Stimulated activated CD4-positive, alpha-beta T cell treated with anti-CD3 and anti-CD28 coated beads, Interleukin-15, amount 100 ng/mL, for 48 hours (primary cell): Measurements from ENCODE around the gene CYP4A22.
"Not testable (repeated sequence)": the region's sequence is repeated elsewhere in the genome, so short reads cannot be mapped to it uniquely, and the experiment has no call there.

Source experiments
- DNase-seq, 2 donors: peaks; one replicate each; pipeline ENCODE4 v3.0.0-alpha.2; 2020; ENCODE audit warnings: low read depth in 2 of 2

Gene CYP4A22

DNA sequence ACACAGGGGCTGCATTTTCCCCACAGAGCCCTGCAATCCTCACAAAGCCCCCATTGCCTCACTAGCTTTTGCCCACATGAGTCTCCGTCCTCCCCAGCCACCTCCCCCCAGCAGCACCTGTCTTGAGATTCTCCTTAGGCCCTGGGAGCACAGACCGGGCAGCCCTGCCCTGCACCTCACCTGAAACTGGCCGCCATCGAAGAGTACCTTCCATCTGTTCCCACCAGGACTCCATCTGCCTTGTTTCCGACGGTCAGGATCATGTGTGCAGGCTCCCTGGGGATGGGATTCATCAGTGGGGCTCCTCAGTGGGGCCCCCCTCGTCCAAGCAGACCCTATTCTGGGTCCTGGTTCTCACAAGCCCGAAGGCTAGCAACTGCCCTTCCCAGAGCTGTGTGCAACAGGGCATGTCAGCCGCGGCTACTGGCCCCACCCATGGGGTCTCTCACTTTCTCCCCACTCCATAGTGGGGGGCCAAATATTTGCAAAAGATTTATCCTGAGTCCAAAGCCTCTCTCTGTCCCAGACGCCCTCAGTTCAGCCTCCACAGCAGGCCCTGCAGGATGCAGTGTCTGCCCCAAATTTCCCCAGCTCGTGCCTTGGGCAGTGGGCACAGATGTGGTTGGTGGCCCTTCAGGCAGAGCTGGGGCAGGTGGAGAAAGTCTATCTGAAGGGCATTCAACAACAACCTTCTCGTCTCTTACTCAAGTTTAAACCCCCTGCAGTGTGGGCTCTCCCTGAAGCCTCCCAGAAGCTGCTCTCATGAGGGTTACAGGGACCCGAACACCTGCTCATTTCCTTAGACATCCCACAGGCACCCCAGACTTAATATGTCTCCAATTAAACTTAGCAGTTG lies 47.8 kb downstream of the CYP4A22 start:
- no peak for DNase-seq

DNA sequence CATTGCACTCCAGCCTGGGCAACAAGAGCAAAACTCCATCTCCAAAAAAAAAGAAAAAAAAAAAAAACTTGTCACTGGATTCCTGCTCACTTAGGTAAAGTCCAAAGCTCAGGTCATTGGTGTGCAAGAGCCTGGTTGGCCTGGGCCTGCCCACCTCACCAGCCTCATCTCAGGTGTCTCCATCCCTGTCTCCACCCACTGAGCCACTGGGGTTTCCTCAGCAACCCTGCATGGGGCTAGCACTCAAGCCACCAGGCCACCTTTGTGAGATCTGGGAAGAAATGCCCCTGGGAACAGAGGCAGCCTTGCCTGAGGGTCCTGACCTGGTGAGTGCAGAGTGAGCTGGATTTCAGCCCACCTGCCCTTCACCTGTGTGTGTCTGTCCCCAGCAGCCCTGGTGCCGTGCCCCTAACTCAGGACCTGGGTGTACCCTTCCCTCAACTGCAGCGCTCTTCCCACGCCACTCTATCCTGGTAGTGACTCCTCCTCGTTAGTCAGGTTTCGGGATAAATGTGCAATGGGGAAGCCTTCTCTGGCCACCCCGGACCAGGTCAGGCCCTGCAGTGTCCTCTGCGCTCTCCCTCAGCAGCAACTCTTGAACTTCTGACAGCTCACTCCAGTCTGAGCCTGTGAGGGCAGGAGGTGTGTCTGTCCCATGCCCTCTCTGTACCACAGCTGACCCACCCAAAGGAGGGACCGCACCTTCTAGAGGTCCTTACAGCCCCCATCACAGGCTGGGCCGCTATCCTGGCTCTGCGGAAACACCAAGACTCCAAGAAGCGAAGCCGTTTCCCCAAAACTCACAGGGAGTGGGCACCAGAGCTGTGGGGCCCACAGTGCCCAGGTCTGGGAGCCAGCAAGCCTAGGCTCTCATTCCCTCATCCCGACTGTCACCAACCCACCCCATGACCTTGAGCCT lies 49.3 kb downstream of the CYP4A22 start:
- DNase-seq: no peak

DNA sequence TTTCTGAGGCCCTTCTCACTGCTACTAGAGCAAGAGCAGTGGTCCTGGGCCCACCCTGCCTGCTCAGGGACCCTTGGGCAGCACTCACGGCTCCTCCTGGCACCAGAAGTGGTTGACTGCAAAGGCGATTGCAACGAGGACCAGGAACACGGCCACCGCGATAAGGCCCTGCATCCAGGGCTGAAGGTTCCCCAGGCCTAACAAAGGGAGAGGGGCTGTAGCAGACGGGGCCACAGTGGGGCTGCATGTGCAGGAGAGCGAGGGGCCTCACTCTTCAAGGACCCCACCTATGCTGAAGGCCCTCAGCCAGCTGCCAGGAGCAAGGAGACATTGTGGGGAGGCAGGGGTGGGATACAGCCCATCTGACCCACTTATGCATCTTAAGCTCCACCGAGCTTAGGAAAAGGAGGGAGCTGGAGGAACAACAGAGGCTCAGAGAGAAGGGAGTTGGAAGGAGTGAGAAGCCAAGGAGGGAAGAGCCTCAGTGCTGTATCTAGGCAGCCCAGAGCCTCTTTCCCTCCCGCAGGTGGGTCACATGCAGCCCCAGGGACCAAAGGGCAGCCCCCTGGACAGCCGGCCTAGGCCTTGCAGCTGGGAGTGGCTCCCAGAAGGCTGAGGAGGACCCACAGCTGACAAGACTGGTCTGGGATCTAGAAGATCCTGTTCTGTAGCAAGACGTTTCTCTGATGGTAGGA lies 50.1 kb downstream of the CYP4A22 start:
- no peak for DNase-seq

DNA sequence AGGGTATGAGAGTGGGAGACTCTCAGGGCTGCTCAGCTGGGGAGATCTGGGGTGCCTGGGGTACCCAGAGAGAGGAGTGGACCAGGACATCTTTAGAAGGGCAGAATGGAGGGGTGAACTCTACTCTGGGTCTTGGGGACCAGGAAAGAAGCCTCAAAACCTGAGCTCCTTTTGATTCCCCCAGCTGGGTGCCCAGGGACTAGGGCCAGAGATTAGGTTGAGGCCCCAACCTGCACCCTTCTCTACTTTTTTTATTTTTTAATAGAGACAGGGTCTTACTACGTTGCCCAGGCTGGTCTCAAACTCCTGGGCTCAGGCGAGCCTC lies 50.6 kb downstream of the CYP4A22 start:
- DNase-seq: no peak

DNA sequence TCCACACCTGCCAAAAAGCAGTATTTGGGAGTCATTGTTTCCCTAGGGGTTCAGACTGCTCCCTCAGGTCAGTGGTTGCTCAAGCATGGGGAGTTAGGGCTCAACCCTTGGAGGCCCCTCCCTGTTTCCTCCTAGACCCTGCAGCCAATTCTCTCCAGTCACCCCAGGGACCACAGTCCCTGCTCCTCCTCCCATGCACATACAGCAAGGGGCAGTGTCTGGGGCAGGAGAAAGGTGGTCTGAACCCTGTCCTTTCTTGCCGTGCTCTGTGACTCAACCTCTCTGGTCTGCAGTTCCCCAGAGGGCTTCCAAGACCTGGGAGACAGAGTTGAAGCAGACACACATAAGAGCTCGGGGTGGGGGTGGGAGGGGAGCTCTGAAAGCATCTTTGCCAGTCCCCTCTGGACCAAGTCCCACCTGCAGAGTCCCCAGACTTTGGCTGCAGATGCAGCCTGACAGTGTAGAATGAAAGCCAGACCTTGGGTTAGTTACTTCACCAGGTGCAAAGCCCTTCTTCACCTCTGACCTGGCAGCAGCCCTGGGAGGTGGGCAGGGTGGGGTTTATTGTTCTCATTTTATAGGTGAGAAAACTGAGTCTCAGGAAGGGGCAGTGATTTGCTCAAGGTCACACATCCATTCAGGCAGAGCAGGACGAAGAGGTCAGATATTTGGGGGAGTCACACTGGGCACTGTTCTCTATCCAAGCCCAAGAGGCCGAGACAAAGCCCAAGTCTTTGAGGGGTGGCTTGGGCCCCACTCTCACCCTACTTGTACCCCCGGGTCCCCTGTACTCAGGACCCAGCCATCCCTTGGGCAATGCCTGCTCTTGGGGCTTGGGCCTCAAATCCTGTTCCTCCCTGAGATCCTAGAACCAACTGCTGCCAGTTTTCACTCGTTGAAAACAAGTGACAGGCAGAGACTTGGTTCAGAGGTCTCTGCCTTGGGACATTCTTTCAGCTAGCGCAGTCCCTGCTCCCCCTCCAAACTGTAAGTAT lies 51.8 kb downstream of the CYP4A22 start:
- no peak for DNase-seq

DNA sequence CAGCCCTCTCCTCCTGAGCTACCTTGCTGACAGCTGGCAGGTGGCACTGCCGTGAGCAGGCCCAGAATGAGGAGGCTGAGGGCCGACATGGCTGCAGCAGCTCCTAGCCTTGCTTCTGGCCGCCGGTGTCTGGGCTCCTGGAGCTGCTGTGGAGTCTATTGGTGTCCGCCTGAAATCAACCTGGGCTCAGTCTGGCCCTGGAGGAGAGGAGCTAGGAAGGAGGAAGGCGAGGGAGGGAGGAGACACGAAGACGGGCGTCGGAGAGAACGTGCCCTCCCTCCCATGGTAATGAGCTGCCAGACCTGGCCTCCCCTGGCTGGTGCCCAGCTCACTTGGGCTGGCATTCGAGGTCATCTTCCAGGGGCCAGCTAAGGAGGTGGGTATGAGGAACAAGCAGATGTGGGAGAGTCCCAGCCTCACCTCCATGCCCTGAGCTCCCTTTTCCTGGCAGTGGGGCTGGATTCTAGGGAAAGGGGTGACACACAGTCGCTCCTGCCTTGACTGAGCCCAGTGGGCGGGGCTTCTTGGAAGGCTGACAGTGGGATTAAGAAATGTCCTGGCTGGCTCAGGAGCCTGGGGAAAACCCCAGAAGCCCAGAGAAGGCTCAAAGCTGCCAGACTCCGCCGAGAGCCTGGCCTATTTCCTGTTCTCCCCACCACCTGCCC lies 52.7 kb downstream of the CYP4A22 start, which contains the start of gene PDZK1IP1:
PDZK1IP1 (minus strand) TSS at position 193 of the 665 bp plus-strand sequence; CDS start at position 89, 104 bp downstream.
- no peak for DNase-seq

DNA sequence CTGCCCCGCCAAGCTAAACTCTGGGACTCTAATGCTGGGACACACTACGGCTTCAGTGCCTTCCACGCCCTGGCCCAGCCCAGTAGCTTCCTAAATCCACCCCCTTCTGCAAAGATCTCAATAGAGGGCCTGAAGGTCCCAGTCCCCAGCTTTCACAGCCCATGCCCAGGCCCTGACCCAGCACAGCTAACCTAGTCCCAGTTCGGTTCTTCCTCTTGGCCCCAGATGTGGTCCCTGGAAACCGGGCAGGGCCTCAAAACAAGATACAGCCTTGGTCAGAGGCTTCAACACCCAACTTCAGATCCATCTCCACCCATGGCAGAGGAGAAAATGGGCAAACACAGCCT lies 53.2 kb downstream of the CYP4A22 start:
- no peak for DNase-seq

DNA sequence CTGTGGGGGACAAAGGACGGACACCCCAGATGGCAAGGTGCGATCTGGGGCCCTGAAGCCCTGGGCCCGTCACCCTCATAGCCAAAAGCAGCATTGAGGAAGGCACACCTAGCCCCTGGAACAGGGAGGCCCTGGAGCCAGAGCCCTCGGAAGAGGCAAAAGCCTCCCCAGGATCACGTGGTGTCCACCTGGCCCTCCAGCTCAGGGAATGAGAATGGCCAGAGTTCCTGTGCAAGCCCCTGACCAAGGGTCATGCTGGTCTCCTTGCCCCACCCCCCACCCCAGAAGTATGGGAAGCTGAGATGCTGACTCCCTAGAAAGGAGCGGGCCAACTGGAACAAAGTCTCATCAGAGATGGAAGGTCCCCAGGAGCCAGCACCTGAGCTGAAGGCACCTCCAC lies 53.6 kb downstream of the CYP4A22 start:
- no peak for DNase-seq

DNA sequence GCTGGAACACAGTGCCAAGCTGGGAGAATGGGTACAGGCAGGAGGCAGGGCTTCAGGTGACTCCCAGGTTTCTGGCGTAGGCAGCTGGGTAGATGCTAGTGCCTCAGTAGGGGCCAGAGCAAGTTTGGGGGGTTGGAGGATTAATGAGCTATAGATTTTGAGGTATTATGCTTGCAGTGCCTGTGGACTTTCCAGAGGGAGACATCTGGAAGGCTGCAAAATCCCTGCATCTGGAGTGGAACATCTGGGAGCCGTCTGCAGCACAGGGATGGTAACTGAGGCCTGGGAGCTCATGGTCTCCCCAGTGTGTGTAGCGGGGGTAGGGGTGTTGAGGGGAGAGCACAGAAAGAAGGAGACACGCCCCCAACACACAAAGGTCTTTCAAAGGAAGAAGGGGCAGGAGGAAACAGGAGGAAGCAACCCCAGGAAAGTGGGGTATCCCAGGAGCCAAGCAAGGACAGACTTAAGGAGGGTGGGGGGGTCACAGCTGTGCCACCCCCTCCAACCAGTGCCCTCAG lies 54.8 kb downstream of the CYP4A22 start:
- no peak for DNase-seq

DNA sequence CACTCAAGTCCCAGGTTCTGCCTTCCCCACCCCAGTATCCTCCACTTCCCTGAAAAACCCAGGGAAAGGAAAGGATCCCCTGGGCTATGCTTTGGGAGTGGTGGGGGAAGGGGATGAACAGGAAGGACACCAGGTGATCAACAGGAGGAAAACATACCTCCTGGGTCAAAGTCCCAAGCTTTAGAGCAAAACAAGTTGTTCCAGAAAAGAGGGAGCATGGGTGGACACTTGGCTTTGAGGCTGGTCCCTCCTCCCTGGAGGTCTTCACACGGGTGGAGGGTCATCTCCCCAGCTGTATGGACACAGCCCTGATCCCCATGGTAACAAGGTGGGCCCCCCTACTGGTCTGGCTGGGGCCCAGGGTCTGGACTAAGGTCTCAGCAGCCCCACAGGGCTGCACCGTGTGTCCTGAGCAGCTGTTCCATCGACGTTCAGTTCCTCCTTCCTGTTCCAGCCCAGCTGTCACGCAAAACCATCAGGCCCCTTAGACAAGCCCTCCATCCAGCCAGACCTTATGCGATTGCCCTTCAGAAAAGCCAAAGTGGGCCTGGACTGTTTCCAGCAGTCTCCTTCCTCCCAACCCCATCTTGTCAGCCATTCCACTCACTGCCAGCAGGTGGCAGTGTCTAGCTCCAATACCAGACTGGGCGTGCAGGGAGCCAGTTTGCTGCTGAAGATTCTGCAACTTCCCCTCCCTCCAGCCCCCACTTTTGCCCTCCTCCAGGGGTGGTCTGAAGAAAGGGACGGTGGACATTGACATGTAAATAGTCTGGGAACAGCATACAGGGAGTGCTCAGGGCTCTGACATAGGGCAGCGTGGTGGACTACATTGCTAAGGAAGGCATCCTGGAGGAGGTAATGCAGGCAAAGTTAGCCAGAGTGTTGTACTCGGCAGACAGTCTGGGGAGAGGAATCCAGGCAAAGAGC lies 55.5 kb downstream of the CYP4A22 start:
- peak; percentile 32 to 49 for DNase-seq

DNA sequence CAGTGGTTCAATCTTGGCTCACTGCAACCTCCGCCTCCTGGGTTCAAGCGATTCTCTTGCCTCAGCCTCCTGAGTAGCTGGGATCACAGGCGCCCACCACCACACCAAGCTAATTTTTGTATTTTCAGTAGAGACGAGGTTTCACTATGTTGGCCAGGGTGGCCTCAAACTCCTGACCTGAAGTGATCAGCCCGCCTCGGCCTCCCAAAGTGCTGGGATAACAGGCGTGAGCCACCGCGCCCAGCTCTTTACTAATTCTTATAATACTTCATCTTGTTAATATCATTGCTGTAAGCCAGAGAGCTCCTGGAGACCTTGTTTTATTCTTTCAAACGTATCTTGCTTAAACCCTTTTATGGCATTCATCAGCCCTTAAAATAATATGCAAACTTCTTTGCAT lies 56.3 kb downstream of the CYP4A22 start:
- not testable (repeated sequence) for DNase-seq

DNA sequence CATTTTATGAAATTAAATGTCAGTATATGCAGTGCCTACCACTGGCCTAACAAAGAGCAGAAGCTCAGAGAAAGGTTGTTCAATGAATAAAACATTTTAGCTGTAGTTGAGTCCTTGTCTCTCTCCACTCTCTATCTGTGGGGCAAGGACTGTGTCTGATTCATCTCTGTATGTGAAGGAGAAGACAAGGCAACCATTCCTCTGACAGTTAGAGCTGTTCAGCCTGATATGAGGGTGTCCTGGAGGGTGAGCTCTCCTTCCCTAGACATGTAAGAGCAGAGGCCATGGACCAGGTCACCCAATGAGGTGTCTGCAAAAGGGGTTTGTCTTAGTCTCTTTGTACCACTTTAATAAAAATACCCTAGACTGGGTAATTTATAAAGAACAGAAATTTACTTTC lies 57.1 kb downstream of the CYP4A22 start:
- no peak for DNase-seq

DNA sequence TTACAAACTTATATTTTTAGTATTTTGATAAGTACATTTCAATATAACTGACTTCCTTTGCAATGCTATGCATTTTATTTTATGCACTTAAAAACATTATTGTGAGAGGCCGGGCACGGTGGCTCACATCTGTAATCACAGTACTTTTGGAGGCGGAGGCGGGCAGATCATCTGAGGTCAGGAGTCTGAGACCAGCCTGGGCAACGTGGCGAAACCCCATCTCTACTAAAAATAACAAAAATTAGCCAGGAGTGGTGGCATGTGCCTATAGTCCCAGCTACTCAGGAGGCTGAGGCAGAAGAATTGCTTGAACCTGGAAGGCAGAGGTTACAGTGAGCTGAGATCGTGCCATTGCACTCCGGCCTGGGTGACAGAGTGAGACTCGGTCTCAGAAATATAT lies 58.7 kb downstream of the CYP4A22 start:
- not testable (repeated sequence) for DNase-seq

DNA sequence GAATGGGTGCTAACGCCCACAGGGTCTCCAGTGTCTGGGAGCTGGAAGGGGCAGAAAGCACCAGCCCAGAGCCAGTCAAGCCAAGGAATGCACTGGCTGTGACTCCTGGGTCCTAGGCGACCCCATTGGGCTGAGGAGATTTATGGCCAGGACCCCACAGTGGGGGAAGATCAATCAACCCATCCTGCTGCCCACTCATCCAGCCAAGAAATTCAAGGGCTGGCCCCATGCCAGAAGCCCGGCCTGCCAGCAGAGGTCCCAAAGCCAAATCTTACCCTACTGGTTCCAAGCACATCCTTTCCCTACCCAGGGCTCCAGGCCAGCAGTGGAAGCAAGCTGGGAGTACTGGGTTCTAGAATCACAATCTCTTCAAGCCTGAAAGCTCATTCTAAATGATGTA lies 59.4 kb downstream of the CYP4A22 start:
- no peak for DNase-seq

DNA sequence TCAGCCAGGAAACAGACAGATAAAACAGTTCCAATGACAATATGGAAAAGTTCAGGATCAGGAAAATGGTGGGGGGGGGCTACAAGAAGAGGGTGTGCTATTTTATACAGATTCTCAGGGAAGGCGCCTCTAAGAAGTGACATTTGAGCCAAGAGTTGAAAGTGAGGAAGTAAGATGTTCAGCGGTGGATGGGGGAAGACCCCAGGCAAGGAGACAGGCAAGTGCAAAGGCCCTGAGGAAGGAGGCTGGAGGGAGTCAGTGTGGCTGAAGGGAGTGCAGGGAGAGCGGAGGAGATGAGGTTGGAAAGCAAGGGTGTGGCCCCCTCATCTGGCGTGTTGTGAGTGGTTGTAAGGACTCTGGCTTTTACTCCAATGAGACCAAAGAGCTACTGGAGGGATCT lies 61.0 kb downstream of the CYP4A22 start:
- DNase-seq: no peak
